Neural crest cell (in vitro differentiated cells): Measurements from ENCODE around the gene OPN1SW. TPM values are rescaled to one million over a fixed set of nuclear protein-coding genes. Genes with fewer than 3 reads are reported as not detected.

Experiments
- DNase-seq: peaks from one replicate; pipeline ENCODE4 v3.0.0; 2021; ENCODE audit warnings: low read depth, mixed read lengths, low spot score
- H3K27ac Mint-ChIP-seq: one replicate; pipeline ENCODE4 v1.8.0; 2021; ENCODE audit warnings: mild to moderate bottlenecking, mixed read lengths; ENCODE audit not compliant: unreplicated experiment
- H3K27me3 Mint-ChIP-seq: 2 replicates; pipeline ENCODE4 v1.8.0; 2021; ENCODE audit warnings: low read depth, mild to moderate bottlenecking, mixed read lengths
- H3K36me3 Mint-ChIP-seq: 2 replicates; pipeline ENCODE4 v1.8.0; 2021; ENCODE audit warnings: low read depth, mild to moderate bottlenecking, mixed read lengths
- H3K4me1 Mint-ChIP-seq: 2 replicates; pipeline ENCODE4 v1.8.0; 2021; ENCODE audit warnings: mixed read lengths
- H3K4me3 Mint-ChIP-seq: one replicate; pipeline ENCODE4 v1.8.0; 2021; ENCODE audit warnings: mild to moderate bottlenecking, mixed read lengths
- H3K9me3 Mint-ChIP-seq: 2 replicates; pipeline ENCODE4 v1.8.0; 2021; ENCODE audit warnings: mixed read lengths
- CTCF ChIP-seq: fragments of 200-600 bp; sonication (generic); conservative IDR thresholded peaks from 2 replicates; pipeline ENCODE4 v1.5.0; 2021; ENCODE audit warnings: antibody characterized with exemption, mild to moderate bottlenecking
- total RNA-seq: library from RNA; stranded (reverse); gene quantifications from 2 replicates; pipeline ENCODE4 v1.2.1, GENCODE V29; 2021

Gene OPN1SW
- total RNA-seq, 1 donor from 2014 or later: not detected

- TF ChIP-seq CTCF: no peak
- Mint-ChIP-seq H3K27ac (no peak overlapping the region), H3K27me3 (peaks cover 8% of the 10 kb centered on the region), H3K9me3 (peaks cover 7% of the 10 kb centered on the region), H3K4me1 (peaks cover 27% of the 10 kb centered on the region), H3K36me3 (peaks cover 27% of the 10 kb centered on the region), H3K4me3 (peak overlapping the region; percentile 85)
- DNase-seq: no peak
Measured at GRCh38 chr7:128793181-128793547, 17.6 kb upstream of the OPN1SW start.

- Mint-ChIP-seq H3K27me3 (peaks cover 10% of the 10 kb centered on the region), H3K36me3 (peaks cover 26% of the 10 kb centered on the region), H3K27ac (no peak overlapping the region), H3K9me3 (peaks cover 7% of the 10 kb centered on the region), H3K4me3 (peak overlapping the region; percentile 85), H3K4me1 (peaks cover 27% of the 10 kb centered on the region)
- no peak for DNase-seq
- TF ChIP-seq CTCF: no peak
Measured at GRCh38 chr7:128792471-128793180, 17.0 kb upstream of the OPN1SW start.

- peaks cover 20% of the 10 kb centered on the region for H3K36me3 Mint-ChIP-seq
- H3K27me3 Mint-ChIP-seq: peaks cover 13% of the 10 kb centered on the region
- H3K27ac Mint-ChIP-seq: no peak overlapping the region
Measured at GRCh38 chr7:128791972-128792327, 16.4 kb upstream of the OPN1SW start.

GRCh38 chr7:128791121-128791971, 15.8 kb upstream of the OPN1SW start, which contains the start of gene CCDC136:
Gene CCDC136 (plus strand): TSS chr7:128791968. CDS start chr7:128792412, 444 bp downstream.
- H3K4me1 Mint-ChIP-seq: peaks cover 27% of the 10 kb centered on the region
- no peak for TF ChIP-seq CTCF
- no peak within 1 kb of the TSS for H3K27ac Mint-ChIP-seq
- peaks cover 13% of the 10 kb centered on the region for H3K27me3 Mint-ChIP-seq
- peak within 1 kb of the TSS; percentile 85 for H3K4me3 Mint-ChIP-seq
- no peaks in the 10 kb centered on the region for H3K9me3 Mint-ChIP-seq
- H3K36me3 Mint-ChIP-seq: peaks cover 18% of the 10 kb centered on the region
- peak; percentile 57 for DNase-seq

More at GRCh38 chr7:128791972-128792327, 16.4 kb upstream of the OPN1SW start:
- Mint-ChIP-seq H3K4me3 (peak overlapping the region; percentile 85), H3K4me1 (peaks cover 27% of the 10 kb centered on the region), H3K9me3 (peaks cover under 1% of the 10 kb centered on the region)
- no peak for TF ChIP-seq CTCF
- no peak for DNase-seq

- Mint-ChIP-seq H3K9me3 (no peaks in the 10 kb centered on the region), H3K4me3 (peak overlapping the region; percentile 93), H3K36me3 (peaks cover 13% of the 10 kb centered on the region), H3K4me1 (peaks cover 27% of the 10 kb centered on the region), H3K27ac (no peak overlapping the region), H3K27me3 (peaks cover 15% of the 10 kb centered on the region)
- TF ChIP-seq CTCF: no peak
- DNase-seq: peak; percentile 48
Measured at GRCh38 chr7:128790315-128791041, 14.9 kb upstream of the OPN1SW start.
